Stimulated activated naive CD4-positive, alpha-beta T cell (primary cell): ENCODE data around the gene ACER2.

Experiments
- DNase-seq, 6 experiments: peaks; one replicate each; lab custom pipeline; 2025; lab: John Stamatoyannopoulos, UW

Gene ACER2

GRCh38 chr9:19456426-19456825 lies 47.6 kb downstream of the ACER2 start:
- no peak for DNase-seq

GRCh38 chr9:19456996-19457692 lies 48.3 kb downstream of the ACER2 start:
- DNase-seq, result peak in 5 of 6 experiments; percentile 21 to 75 (median 47)

- peak in 1 of 6 experiments; percentile 18 for DNase-seq
These were observed 48.8 kb downstream of the ACER2 start for GRCh38 chr9:19457693-19458009.

- no peak for DNase-seq
These were observed 51.4 kb downstream of the ACER2 start for GRCh38 chr9:19460243-19460642.

GRCh38 chr9:19461135-19461534 lies 52.3 kb downstream of the ACER2 start:
- DNase-seq, result no peak

GRCh38 chr9:19464061-19464763 lies 55.4 kb downstream of the ACER2 start:
- DNase-seq, result no peak

- peak; percentile 34 to 90 (median 61) for DNase-seq
These were observed 56.2 kb downstream of the ACER2 start for GRCh38 chr9:19464764-19465585.

GRCh38 chr9:19465586-19466279 lies 56.9 kb downstream of the ACER2 start:
- no peak for DNase-seq

GRCh38 chr9:19466280-19466639 lies 57.5 kb downstream of the ACER2 start:
- DNase-seq, result no peak

GRCh38 chr9:19469271-19469670 lies 60.5 kb downstream of the ACER2 start:
- no peak for DNase-seq

GRCh38 chr9:19470567-19470966 lies 61.8 kb downstream of the ACER2 start:
- DNase-seq, result no peak

- DNase-seq, result no peak
These were observed 62.3 kb downstream of the ACER2 start for GRCh38 chr9:19470981-19471650.

- DNase-seq, result peak in 3 of 6 experiments; percentile 5 to 16 (median 15)
These were observed 63.2 kb downstream of the ACER2 start for GRCh38 chr9:19471737-19472648.

GRCh38 chr9:19473605-19474004 lies 64.8 kb downstream of the ACER2 start:
- DNase-seq, result no peak

- DNase-seq, result no peak
These were observed 71.1 kb downstream of the ACER2 start for GRCh38 chr9:19479874-19480273.

GRCh38 chr9:19480345-19480744 lies 71.5 kb downstream of the ACER2 start:
- no peak for DNase-seq

GRCh38 chr9:19481121-19481870 lies 72.5 kb downstream of the ACER2 start:
- DNase-seq, result no peak

GRCh38 chr9:19481971-19482404 lies 73.2 kb downstream of the ACER2 start:
- DNase-seq, result no peak

GRCh38 chr9:19484699-19485098 lies 75.9 kb downstream of the ACER2 start:
- DNase-seq, result no peak

GRCh38 chr9:19485193-19485592 lies 76.4 kb downstream of the ACER2 start:
- no peak for DNase-seq
